GM18505 (cell line): ENCODE data around the gene FIBP.
A peak's percentile ranks its signal among the peaks of the same experiment; 100 is the strongest.

ENCODE experiments used
- ATAC-seq: cut with Tn5 transposase; IDR thresholded peaks from one replicate; pipeline ENCODE4 v1.9.1; 2021; ENCODE audit not compliant: unreplicated experiment
- POLR2A ChIP-seq: IDR thresholded peaks from 4 replicates; pipeline ENCODE4 v1.6.1; 2011; ENCODE audit warnings: borderline replicate concordance; ENCODE audit not compliant: insufficient read depth, insufficient read length; ENCODE audit errors: extremely low read depth

The FIBP gene

DNA sequence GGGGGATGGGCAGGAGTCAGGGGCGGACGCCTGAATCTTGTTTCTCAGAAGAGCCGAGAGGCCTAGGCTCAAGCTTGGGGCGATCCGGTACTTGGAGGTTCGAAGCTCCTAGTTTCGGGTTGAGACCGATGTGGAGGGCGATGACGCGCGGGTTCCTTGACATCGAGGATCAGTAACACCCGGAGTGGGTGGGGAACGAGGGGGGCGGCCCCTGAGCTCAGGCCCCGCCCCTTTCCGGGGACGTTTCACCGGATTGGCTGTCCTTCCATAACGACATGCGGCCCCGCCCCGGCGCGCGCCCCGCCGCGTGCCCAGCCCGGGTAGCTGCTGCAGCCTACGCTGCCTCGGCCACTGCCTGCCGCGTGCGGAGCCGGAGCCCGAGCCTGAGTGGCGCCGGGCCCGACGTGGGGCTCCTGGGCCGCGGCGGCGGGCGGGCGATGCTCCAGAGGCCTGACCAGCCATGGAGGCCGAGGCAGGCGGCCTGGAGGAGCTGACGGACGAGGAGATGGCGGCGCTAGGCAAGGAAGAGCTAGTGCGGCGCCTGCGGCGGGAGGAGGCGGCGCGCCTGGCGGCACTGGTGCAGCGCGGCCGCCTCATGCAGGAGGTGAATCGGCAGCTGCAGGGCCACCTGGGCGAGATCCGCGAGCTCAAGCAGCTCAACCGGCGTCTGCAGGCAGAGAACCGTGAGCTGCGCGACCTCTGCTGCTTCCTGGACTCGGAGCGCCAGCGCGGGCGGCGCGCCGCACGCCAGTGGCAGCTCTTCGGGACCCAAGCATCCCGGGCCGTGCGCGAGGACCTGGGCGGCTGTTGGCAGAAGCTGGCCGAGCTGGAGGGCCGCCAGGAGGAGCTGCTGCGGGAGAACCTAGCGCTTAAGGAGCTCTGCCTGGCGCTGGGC, 2.3 kb upstream of the FIBP start, which contains the start of gene CCDC85B:
CCDC85B (plus strand) TSS at position 350 of the 895 bp plus-strand sequence; CDS start at position 461, 111 bp downstream.
- peak; percentile 44 for ATAC-seq
- TF ChIP-seq POLR2A: peak; percentile 99

DNA sequence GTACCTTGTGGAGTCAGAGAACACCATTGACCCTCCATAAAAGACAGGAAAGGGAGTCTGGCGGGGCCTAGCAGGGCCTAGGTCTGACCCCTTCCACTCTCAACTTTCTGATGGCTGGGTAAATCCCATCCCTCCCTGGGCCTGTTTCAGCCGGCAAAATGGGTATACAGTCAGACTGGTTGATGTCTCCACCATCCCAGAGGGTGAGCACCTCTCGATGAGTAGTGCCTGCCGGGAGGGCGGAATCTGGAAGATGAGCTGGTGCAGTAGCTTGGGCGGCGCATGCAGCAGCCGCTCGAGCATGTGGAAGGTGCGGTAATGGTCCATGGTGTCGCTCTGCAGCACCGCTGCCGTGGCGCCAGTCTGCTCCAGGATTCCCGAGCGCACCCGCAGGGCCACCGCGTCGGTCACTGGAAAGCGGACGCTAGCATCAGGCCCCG, 528 bp downstream of the FIBP start:
- ATAC-seq: no peak
- TF ChIP-seq POLR2A: no peak

DNA sequence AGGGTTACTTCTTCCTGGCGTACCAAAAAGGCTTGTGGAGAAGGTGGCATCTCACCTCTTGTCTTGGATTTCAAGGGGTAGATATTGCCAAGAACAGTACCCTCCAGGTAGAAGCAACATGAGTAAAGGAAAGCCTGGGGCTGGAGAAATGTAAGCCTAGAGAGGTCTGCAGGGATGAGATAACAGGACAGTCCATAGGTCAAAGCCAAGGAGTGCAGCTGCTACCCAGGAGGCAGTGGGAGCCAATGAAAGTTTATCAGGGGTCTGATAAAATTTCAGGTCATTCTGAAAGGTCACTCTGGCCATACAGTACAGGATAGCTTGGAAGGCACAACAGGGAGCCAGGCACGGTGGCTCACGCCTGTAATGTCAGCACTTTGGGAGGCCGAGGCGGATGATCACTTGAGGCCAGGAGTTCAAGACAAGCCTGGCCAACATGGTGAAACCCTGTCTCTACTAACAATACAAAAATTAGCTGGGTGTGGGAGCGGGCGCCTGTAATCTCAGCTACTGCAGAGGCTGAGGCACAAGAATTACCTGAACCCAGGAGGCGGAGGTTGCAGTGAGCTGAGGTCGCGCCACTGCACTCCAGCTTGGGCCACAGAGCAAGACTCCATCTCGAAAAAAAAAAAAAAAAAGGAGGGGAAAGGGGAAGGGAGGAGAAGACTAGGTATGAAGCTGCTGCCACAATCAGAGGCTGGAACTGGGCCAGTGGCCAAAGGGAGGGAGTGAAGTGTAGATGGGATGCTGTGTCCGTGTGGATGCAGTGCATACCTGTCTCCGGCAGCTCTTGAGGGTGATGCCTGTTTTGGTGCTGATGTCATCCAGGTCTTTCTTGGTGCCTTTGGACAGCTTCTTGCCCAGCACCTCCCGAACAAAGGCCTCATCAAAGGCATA, 1.2 kb downstream of the FIBP start:
- TF ChIP-seq POLR2A: no peak

DNA sequence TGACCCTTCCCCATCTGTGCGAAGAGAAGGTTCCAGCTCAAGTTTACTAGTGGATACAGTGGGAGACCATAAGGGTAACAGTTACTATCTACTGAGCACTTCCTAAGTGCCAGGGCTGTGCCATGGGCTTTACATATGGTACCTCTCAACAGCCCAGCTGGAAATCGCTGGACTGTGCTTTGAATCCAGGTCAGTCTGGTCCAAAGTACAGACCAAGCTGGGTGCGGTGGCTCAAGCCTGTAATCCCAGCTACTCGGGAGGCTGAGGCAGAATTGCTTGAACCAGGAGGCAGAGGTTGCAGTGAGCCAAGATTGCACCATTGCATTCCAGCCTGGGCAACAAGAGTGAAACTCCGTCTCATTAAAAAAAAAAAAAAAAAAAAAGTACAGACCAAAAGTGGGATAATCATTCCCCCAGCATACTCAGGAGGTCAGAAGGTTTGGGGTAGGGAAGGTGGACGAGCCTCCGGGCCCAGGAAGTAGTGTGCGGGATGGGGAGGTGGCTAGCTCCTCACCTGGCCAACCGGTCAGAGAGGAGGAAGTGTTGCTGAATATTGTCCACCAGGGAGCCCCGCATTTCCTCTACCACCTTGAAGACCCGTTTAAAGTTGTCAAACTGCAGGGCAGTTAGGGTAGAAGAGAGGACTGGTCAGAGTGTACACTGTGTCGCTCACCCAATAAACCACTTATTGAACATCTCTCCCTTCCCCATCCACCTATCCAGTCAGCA, 2.3 kb downstream of the FIBP start:
- no peak for TF ChIP-seq POLR2A
- no peak for ATAC-seq

More for the DNA sequence above, 1.2 kb downstream of the FIBP start:
- ATAC-seq: no peak

DNA sequence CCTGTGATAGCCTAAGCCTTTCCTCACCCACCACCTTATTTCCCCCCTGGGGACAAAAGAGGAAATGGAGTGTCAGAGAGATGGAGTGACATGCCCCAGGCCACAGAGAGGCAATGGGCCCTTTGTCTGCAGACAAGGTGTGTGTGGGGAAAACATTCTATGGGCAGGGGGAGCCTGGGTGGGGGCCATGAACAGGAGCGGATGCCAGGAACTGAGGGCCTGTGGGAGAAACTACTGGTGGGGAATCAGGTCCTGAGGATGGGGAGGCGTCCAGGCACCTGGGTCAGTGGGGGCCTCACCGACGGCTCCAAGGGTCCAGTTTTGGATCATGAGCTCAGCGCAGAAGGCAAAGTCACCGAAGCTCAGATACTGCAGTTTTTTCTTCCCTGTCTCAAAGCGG, 3.0 kb downstream of the FIBP start:
- TF ChIP-seq POLR2A: no peak
- no peak for ATAC-seq

DNA sequence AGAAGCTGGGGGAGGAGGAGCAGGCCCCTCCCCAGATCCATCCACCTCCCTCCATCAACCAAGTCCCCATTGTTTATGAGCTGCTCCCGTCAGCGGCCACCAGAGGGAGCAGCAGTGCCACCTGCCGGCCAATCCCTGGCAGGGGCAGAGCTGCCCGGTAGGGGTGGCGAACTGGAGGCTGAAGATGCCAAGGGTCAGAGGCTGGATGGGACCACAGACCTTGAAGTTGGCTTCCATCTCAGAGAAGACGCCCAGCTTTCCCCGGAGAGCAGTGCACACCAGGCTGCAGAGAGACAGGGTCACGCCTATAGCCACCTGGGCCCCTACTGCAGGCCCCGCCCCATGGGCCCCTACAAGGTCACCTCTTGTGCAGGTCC, 3.6 kb downstream of the FIBP start:
- no peak for TF ChIP-seq POLR2A
- no peak for ATAC-seq

DNA sequence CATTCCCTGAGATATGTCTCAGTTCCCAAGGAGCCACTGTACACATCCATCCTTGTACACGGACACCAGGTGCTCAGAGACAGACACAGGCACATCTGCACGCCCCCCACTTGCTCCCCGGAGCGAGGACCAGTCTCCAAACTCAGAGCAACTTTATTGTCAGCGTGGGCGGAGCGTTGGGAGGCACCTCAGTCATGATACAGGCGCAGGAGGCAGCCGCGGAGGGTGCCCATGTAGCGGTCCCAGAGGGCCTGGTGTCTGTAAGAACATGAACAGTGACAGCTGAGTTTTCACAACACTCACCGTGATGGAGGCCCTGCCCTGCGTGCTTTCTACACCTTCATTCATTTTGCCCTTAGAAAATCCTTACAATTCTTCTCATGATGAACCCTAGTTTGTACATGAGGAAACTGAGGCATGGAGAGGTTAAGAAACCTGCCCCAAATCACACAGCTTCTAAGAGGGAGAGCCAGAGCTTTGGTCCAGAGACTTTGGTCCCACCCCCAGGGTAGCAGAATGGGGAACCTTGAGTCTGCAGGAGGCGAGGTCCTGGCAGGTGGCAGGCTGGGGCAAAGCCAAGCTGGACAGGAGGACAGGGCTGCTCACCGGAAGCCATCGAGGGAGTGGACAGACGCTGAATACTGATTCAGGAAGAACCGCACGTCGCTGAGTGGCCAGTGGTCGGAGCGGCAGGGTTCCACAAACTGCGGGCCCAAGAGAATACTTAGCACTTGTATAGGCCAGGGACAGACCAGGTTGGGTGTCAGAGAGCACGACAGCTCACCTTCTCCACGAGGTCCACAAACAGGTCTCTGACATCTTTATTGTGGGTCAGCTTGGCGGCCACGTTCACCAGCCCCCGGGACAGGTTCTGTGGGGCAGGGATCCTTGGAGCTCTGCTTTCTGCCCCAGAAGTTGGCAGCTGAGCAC, 4.2 kb downstream of the FIBP start:
- ATAC-seq: no peak

DNA sequence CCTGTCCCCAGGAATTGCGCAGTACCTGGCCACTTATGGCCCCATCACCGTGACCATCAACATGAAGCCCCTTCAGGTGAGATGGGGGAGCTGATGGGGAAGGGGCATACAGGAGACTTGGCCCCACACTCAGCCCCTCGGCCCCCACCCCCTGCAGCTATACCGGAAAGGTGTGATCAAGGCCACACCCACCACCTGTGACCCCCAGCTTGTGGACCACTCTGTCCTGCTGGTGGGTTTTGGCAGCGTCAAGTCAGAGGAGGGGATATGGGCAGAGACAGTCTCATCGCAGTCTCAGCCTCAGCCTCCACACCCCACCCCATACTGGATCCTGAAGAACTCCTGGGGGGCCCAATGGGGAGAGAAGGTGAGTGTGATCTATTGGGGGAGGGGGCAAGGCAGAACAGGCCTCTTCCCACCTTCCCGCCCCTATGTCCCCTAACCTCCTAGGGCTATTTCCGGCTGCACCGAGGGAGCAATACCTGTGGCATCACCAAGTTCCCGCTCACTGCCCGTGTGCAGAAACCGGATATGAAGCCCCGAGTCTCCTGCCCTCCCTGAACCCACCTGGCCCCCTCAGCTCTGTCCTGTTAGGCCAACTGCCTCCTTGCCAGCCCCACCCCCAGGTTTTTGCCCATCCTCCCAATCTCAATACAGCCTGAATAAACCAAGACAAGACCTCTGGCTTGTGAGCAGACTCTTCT, 5.1 kb downstream of the FIBP start:
- no peak for TF ChIP-seq POLR2A
- ATAC-seq: no peak

More for the DNA sequence above, 4.2 kb downstream of the FIBP start:
- no peak for TF ChIP-seq POLR2A

DNA sequence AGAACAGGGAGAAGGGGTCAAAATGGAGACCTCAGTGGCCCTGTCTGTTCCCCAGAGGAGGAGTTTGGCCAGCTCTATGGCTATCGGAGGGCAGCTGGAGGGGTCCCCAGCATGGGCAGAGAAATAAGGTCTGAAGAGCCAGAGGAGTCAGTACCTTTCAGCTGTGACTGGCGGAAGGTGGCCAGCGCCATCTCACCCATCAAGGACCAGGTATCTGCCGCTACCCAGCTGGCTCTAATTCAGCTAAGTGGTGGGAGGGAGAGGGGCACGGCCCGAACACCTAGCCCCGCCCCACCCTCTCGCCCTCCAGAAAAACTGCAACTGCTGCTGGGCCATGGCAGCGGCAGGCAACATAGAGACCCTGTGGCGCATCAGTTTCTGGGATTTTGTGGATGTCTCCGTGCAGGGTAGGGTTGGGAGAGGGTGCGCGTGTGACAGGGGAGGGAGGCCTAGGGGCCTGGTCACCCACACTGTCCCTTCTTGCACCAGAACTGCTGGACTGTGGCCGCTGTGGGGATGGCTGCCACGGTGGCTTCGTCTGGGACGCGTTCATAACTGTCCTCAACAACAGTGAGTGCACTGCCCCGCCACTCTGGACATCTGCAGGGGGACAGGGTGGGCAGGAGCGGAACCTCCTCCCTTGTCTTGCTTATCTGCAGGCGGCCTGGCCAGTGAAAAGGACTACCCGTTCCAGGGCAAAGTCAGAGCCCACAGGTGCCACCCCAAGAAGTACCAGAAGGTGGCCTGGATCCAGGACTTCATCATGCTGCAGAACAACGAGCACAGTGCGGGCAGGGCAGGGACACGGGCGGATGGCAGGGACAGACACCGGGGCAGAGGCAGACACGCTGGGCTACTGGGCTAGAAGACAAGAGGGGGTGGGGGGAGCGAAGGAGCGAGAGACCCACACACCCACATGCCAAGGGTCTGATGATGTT, 5.9 kb downstream of the FIBP start:
- no peak for ATAC-seq
- no peak for TF ChIP-seq POLR2A

DNA sequence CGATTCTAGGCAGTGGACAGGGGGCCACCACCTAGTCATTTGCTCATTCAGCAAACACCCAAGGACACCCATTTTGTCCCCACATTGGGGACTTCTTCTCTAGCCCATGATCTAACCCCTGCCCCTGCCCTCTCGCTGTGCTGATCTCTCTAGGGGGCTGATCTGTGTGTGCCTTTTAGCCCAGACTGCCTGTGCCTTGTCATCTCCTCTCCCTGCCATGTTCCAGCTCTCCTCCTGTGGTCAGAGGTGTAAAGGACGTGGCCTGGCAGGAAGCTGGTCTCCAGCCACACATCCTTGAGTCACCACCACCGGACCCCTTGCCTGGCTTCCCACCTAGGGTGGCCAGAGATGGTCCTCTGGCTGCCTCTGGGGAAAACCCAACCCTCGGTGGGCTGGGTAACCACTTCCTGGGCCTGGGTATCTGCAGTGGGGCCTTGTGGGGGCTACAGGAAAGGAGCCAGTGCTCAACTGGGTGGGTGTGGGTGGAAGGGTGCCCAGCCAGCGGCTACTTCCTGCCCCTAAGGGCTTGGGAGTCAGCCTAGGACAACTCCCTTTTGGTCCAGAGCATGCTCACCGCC, 7.3 kb downstream of the FIBP start:
- no peak for TF ChIP-seq POLR2A
- no peak for ATAC-seq
